Skeletal muscle tissue (tissue), 4 donors: Measurements from ENCODE around the gene SCD. TPM values are rescaled to one million over a fixed set of nuclear protein-coding genes. Genes with fewer than 3 reads are reported as not detected.

Source experiments
- H3K27ac ChIP-seq: one replicate; pipeline ENCODE4 v1.7.0; 2013; ENCODE audit warnings: mild to moderate bottlenecking, low read depth, low read length, inconsistent platforms
- H3K27me3 ChIP-seq, 3 donors: one replicate each; pipeline ENCODE4 v1.7.0; 2013; ENCODE audit warnings: low read length in 3 of 3; ENCODE audit not compliant: control insufficient read depth in 3 of 3, insufficient read depth in 3 of 3
- H3K36me3 ChIP-seq, 3 donors: one replicate each; pipeline ENCODE4 v1.7.0; 2013; ENCODE audit warnings: low read length in 3 of 3; ENCODE audit not compliant: control insufficient read depth in 3 of 3, insufficient read depth in 3 of 3
- H3K4me1 ChIP-seq, 3 donors: one replicate each; pipeline ENCODE4 v1.7.0; 2013; ENCODE audit warnings: low read length in 3 of 3, mild to moderate bottlenecking in 3 of 3; ENCODE audit not compliant: control insufficient read depth in 3 of 3, insufficient read depth in 3 of 3
- H3K4me3 ChIP-seq, 3 donors: one replicate each; pipeline ENCODE4 v1.7.0; 2013; ENCODE audit warnings: low read length in 3 of 3
- H3K9ac ChIP-seq, 3 donors: one replicate each; pipeline ENCODE4 v1.7.0; 2013; ENCODE audit warnings: low read length in 3 of 3, mild to moderate bottlenecking in 3 of 3, moderate library complexity in 2 of 3, low read depth in 1 of 3
- H3K9me3 ChIP-seq, 3 donors: one replicate each; pipeline ENCODE4 v1.7.0; 2013; ENCODE audit warnings: low read length in 3 of 3; ENCODE audit not compliant: control insufficient read depth in 3 of 3
- total RNA-seq: library from RNA; depleted of rRNA; stranded (reverse); fragments of >200 nt; gene quantifications from one replicate; pipeline ENCODE4 v1.2.3, GENCODE V29; 2014
- donor health status: Osteomylitis.

The SCD gene
- total RNA-seq, 1 donor from 2014 or later = 115 TPM

GRCh38 chr10:100347568-100348195, 649 bp downstream of the SCD start:
- Histone ChIP-seq H3K27ac (no peak overlapping the region), H3K36me3 (peaks cover 0 to 5% (median 0%) of the 10 kb centered on the region in 3 donors)

GRCh38 chr10:100348389-100348927, 1.4 kb downstream of the SCD start:
- Histone ChIP-seq H3K4me3 (peak overlapping the region in 1 of 3 donors; percentile 69), H3K4me1 (peaks cover 24 to 28% (median 25%) of the 10 kb centered on the region in 3 donors), H3K36me3 (peaks cover 0 to 5% (median 0%) of the 10 kb centered on the region in 3 donors), H3K27me3 (peaks cover 0 to 42% (median 35%) of the 10 kb centered on the region in 3 donors), H3K27ac (no peak overlapping the region), H3K9me3 (no peaks in the 10 kb centered on the region), H3K9ac (no peak overlapping the region)

More at GRCh38 chr10:100347568-100348195, 649 bp downstream of the SCD start:
- Histone ChIP-seq H3K9ac (peak overlapping the region; percentile 51 to 70 (median 69)), H3K4me1 (peaks cover 24 to 28% (median 27%) of the 10 kb centered on the region in 3 donors), H3K9me3 (no peaks in the 10 kb centered on the region), H3K4me3 (peak overlapping the region; percentile 69 to 77 (median 71)), H3K27me3 (peaks cover 0 to 42% (median 35%) of the 10 kb centered on the region in 3 donors)

- Histone ChIP-seq H3K27ac (no peak overlapping the region), H3K27me3 (peaks cover 0 to 42% (median 35%) of the 10 kb centered on the region in 3 donors), H3K9ac (no peak overlapping the region), H3K4me1 (peaks cover 20 to 28% (median 24%) of the 10 kb centered on the region in 3 donors), H3K4me3 (no peak overlapping the region), H3K36me3 (peaks cover 0 to 9% (median 0%) of the 10 kb centered on the region in 3 donors), H3K9me3 (no peaks in the 10 kb centered on the region)
Measured at GRCh38 chr10:100349087-100349486, 2.1 kb downstream of the SCD start.

GRCh38 chr10:100349672-100350071, 2.6 kb downstream of the SCD start:
- Histone ChIP-seq H3K27ac (no peak overlapping the region), H3K4me1 (peaks cover 17 to 28% (median 24%) of the 10 kb centered on the region in 3 donors), H3K4me3 (no peak overlapping the region), H3K27me3 (peaks cover 0 to 42% (median 35%) of the 10 kb centered on the region in 3 donors), H3K36me3 (peaks cover 0 to 14% (median 0%) of the 10 kb centered on the region in 3 donors), H3K9ac (no peak overlapping the region), H3K9me3 (no peaks in the 10 kb centered on the region)

- Histone ChIP-seq H3K4me3 (no peak overlapping the region), H3K27me3 (peaks cover 0 to 39% (median 33%) of the 10 kb centered on the region in 3 donors), H3K9me3 (no peaks in the 10 kb centered on the region), H3K36me3 (peaks cover 0 to 20% (median 0%) of the 10 kb centered on the region in 3 donors), H3K4me1 (peaks cover 10 to 21% (median 17%) of the 10 kb centered on the region in 3 donors), H3K27ac (no peak overlapping the region), H3K9ac (no peak overlapping the region)
Measured at GRCh38 chr10:100350914-100351485, 4.0 kb downstream of the SCD start.

- Histone ChIP-seq H3K36me3 (peaks cover 0 to 19% (median 0%) of the 10 kb centered on the region in 3 donors), H3K27me3 (peaks cover 0 to 21% (median 9%) of the 10 kb centered on the region in 3 donors), H3K9me3 (no peaks in the 10 kb centered on the region), H3K4me1 (peaks cover 0 to 7% (median 1%) of the 10 kb centered on the region in 3 donors), H3K4me3 (no peak overlapping the region), H3K9ac (no peak overlapping the region), H3K27ac (no peak overlapping the region)
Measured at GRCh38 chr10:100353770-100354485, 6.9 kb downstream of the SCD start.

GRCh38 chr10:100355086-100355485, 8.1 kb downstream of the SCD start:
- no peak overlapping the region for H3K9ac ChIP-seq
- H3K36me3 ChIP-seq = peaks cover 0 to 19% (median 0%) of the 10 kb centered on the region in 3 donors
- no peaks in the 10 kb centered on the region for H3K9me3 ChIP-seq
- H3K27ac ChIP-seq = no peak overlapping the region
- H3K4me1 ChIP-seq = peaks cover 5 to 9% (median 7%) of the 10 kb centered on the region in 3 donors
- H3K27me3 ChIP-seq = peaks cover 0 to 9% (median under 1%) of the 10 kb centered on the region in 3 donors
- H3K4me3 ChIP-seq = no peak overlapping the region

- Histone ChIP-seq H3K9me3 (no peaks in the 10 kb centered on the region), H3K4me1 (peaks cover 5 to 9% (median 7%) of the 10 kb centered on the region in 3 donors), H3K36me3 (peaks cover 0 to 19% (median 0%) of the 10 kb centered on the region in 3 donors), H3K9ac (no peak overlapping the region), H3K27ac (no peak overlapping the region), H3K27me3 (no peaks in the 10 kb centered on the region), H3K4me3 (no peak overlapping the region)
Measured at GRCh38 chr10:100356067-100357017, 9.3 kb downstream of the SCD start.
